M059J (cell line): ENCODE results near the gene GTPBP2. TPM values are rescaled to one million over a fixed set of nuclear protein-coding genes. Genes with fewer than 3 reads are reported as not detected.

Experiments
- DNase-seq: peaks from one replicate; pipeline ENCODE4 v3.0.0-alpha.2; 2012; ENCODE audit warnings: low read depth
- total RNA-seq: library from RNA; depleted of rRNA; stranded (reverse); fragments of >200 nt; shearing (Covaris generic); gene quantifications from 2 replicates; pipeline ENCODE4 v1.2.3, GENCODE V29; 2014; rRNA removed

The GTPBP2 gene
- total RNA-seq, 1 experiment from 2014 or later = 81.1 TPM

DNA sequence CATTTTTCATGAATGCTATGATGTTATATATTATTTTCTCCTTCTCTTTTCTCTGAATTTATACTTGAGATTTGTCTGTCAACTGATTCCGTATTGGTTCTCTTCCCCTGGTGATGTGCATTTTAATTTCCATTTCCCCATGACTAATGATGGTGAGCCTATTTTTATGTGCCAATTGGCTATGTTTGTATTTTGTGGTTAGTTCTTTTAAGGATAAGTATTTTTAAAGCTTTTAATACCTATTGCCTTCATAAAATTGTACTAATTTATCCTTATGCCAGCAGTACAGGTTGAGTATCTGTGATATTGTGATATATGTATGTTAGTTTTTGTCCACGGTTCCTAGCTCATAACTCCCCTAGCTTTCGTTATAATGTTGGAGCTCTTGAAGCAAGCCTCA, 50.3 kb downstream of the GTPBP2 start:
- DNase-seq = peak; percentile 40

DNA sequence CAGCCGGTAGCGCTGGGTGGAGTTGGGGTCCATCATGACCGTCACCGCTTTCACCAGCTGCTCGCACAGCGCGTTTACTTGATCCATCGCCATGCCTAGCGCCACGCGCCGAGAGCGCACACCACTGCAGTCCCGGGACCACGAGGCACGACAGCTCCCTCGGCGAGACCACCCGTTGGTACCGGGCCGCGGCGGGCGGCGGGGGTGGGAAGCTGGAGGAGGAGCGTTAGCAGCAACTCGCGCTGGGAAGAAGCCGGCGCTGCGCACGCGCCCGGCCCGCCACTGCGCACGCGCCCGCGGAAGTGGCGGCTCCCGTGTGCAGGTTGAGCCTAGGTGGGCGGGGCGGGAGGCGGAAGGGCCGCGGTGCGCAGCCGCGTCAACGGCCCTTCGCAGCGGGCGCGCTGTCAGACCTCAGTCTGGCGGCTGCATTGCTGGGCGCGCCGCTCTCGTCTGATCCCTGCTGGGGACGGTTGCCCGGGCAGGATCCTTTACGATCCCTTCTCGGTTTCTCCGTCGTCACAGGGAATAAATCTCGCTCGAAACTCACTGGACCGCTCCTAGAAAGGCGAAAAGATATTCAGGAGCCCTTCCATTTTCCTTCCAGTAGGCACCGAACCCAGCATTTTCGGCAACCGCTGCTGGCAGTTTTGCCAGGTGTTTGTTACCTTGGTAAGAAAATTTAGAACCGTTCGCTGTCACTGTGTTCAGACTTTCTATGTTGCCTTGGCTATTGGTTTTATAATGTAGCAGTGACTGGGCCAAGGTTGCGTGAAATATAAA, 53.1 kb downstream of the GTPBP2 start, which contains the start of the genes POLH and XPO5:
POLH (plus strand) TSS at position 414 of the 780 bp plus-strand sequence. CDS start 6,135 bp downstream, outside the sequence.
XPO5 (minus strand) TSS at position 267 of the 780 bp plus-strand sequence; CDS start at position 93, 174 bp downstream.
- peak; percentile 95 for DNase-seq

DNA sequence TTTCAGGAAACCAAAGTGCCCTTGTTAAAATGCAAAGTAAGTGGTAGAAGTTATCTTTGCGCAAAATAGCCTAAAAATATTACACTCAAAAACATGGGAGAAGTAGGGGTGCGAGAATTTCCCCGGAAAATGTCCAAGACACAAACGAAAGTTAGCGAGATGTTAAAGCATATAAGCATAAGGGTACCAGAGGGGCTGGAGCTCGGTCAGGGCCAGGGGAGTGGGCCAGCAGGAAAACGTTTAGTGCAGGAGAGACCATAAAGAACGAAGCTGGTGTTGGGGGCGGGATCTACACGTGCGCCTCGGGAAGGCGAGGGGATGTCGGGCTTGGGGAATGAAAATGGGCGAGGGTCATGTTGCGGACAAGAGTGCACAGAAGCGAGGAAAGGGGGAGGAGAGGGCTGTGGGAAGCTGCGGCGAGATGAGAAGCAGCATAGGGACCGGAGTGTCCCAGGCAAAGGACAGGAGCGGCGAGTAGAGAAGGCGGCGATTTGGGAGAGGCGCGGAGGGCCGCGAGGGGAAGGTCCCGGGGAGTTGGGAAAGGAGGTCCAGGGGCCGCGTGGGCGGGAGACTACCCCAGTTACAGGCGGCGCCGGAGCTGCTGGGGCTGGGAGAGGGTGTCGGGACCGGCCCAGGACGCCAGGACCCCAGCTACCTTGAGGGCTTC, 53.8 kb downstream of the GTPBP2 start:
- DNase-seq = peak; percentile 45

DNA sequence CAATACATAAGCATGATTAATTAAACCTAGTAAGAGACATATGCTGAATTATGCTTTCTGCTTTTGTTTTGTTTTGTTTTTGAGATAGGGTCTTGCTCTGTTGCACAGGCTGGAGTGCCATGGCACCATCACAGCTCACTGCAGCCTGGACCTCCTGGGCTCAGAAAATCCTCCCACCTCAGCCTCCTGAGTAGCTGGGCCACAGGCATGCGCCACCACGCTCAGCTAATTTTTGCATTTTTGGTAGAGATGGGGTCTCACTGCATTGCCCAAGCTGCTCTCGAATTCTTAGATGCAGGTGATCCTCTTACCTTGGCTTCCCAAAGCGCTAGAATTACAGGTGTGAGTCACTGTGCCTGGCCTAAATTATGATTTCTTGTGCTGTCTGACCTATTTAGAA, 57.0 kb downstream of the GTPBP2 start:
- no peak for DNase-seq

DNA sequence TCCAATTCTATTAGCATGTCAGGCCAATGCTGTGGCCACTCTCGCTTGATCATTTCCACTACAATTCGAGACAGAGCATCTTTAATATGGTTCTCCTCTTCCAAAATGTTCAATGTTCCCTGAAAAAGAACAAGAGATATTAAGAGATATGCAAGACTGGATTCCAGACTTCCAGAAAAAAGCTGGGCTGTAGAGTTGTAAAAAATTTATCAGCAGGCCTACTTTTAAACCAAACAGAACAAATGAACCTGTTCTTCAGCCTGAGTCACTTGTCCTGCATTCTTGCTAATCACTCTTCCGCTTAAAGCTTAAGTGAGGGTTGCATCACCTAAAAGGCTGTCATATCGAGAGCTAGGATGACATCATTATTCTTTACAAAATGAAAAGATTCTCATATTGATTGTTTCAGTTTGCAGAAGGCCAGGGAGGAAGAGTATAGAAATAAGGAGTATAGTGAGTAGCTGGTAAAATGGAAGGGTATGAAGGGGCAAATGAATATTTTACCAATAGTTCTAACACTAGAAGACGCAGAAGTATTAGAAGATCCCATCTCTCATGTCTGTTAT, 58.1 kb downstream of the GTPBP2 start:
- DNase-seq = peak; percentile 5

Other genes starting within 250 kb of the GTPBP2 start
- gene ABCC10, start 201.7 kb downstream of the GTPBP2 start, total RNA-seq = 11.7 and 16.5 TPM in 2 replicates
- 1.3 and 3.4 TPM in 2 replicates for gene DLK2, start 173.7 kb downstream of the GTPBP2 start, total RNA-seq
- 14.6 and 21.8 TPM in 2 replicates for gene TJAP1, start 151.7 kb downstream of the GTPBP2 start, total RNA-seq
- 0.05 and 0.32 TPM in 2 replicates for gene LRRC73, start 118.9 kb downstream of the GTPBP2 start, total RNA-seq
- 175 and 194 TPM in 2 replicates for gene YIPF3, start 112.3 kb downstream of the GTPBP2 start, total RNA-seq
- gene POLR1C, start 112.2 kb downstream of the GTPBP2 start, total RNA-seq = 21.8 and 27.8 TPM in 2 replicates
- gene XPO5, start 53.2 kb downstream of the GTPBP2 start, total RNA-seq = 28.9 and 42.2 TPM in 2 replicates
- gene POLH, start 53.1 kb downstream of the GTPBP2 start, total RNA-seq = 17.9 and 28.8 TPM in 2 replicates
- 75.7 and 116 TPM in 2 replicates for gene MAD2L1BP, start 6.6 kb upstream of the GTPBP2 start, total RNA-seq
- gene RSPH9, start 15.8 kb upstream of the GTPBP2 start, total RNA-seq = 0.05 and 0.69 TPM in 2 replicates
- 63.0 and 71.2 TPM in 2 replicates for gene MRPS18A, start 58.5 kb upstream of the GTPBP2 start, total RNA-seq
- gene VEGFA, start 140.9 kb upstream of the GTPBP2 start, total RNA-seq = 41.2 and 65.8 TPM in 2 replicates